Activated T-helper 2 cell treated with anti-CD3 and anti-CD28 coated beads, Interferon-gamma antibody, Interleukin-2, Interleukin-4, amounts not matched to agents 10 μg/mL and 5 μg/mL and 100 μg/mL, durations not matched to agents 14 hours and 24 hours and 36 hours (primary cell): ENCODE results near the gene MAFF. TPM values are rescaled to one million over a fixed set of nuclear protein-coding genes. Genes with fewer than 3 reads are reported as not detected.
"Not testable (repeated sequence)": the region's sequence is repeated elsewhere in the genome, so short reads cannot be mapped to it uniquely, and the experiment has no call there.

ENCODE experiments used
- DNase-seq: peaks from one replicate; pipeline ENCODE4 v3.0.0; 2021; ENCODE audit warnings: low spot score
- H3K27ac Mint-ChIP-seq: one replicate; pipeline ENCODE4 v1.8.0; 2021; ENCODE audit warnings: mixed read lengths
- H3K27me3 Mint-ChIP-seq: one replicate; pipeline ENCODE4 v1.8.0; 2021; ENCODE audit warnings: low read depth, mixed read lengths
- H3K36me3 Mint-ChIP-seq: one replicate; pipeline ENCODE4 v1.8.0; 2021; ENCODE audit warnings: low read depth, mixed read lengths
- H3K4me1 Mint-ChIP-seq: one replicate; pipeline ENCODE4 v1.8.0; 2021; ENCODE audit warnings: low read depth, mixed read lengths
- H3K4me3 Mint-ChIP-seq: one replicate; pipeline ENCODE4 v1.8.0; 2021; ENCODE audit warnings: low read depth, mild to moderate bottlenecking, moderate library complexity, mixed read lengths
- H3K9me3 Mint-ChIP-seq: one replicate; pipeline ENCODE4 v1.8.0; 2021; ENCODE audit warnings: mixed read lengths
- intact Hi-C: fragments of 100-400 bp; cut with micrococcal nuclease; formaldehyde crosslinking; loops from one replicate; pipeline ENCODE4 v1.15.1; 2023
- total RNA-seq: library from RNA; stranded (reverse); gene quantifications from 2 replicates; pipeline ENCODE4 v1.2.3, GENCODE V29; 2022

The MAFF gene
- total RNA-seq, 1 donor from 2014 or later, result 15.3 TPM

DNA sequence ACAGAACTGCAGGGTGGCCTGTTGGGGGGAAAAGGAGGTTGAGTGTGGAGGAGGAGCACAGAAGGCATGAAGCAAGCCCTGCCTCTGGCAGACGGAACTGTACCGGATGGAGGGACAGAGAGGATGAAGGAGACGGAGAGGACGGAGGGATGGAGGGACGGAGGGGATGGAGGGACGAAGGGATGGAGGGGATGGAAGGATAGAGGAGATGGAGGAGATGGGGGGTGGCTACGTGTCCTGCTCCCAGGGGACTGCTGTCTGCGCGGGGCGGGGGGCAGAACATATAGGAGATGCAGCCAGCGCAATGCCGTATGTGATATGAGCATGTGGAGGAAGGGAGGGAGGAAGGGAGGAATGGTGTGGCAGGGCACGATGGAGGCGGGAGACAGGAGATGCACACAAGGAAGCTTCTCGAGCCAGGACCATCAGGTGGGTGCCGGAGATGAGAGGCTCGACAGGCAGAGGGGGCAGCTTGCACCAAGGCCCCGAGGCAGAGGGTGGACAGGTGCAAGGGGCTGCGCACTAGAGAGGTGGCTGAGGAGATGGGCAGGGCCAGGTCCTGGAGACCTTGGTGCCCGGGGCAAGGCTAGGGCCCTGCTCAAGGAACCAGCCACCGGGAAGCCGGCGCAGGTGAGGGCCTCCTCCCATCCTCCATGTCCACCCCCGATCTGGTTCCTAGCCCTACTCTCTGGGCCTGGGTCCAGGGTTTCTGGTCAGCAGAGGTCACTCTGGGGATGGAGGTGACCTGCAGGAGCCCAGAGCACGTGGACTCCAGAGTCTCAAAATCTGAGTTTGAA lies 25.3 kb downstream of the MAFF start:
- intact Hi-C loops, result no loop called here
- Mint-ChIP-seq H3K27ac (no peak overlapping the region), H3K4me1 (no peaks in the 10 kb centered on the region), H3K4me3 (no peak overlapping the region), H3K9me3 (no peaks in the 10 kb centered on the region), H3K36me3 (peaks cover 11% of the 10 kb centered on the region), H3K27me3 (no peaks in the 10 kb centered on the region)
- no peak for DNase-seq

- no peak overlapping the region for H3K4me3 Mint-ChIP-seq
- H3K27ac Mint-ChIP-seq, result no peak overlapping the region
- H3K36me3 Mint-ChIP-seq, result peaks cover 11% of the 10 kb centered on the region
- H3K4me1 Mint-ChIP-seq, result no peaks in the 10 kb centered on the region
- H3K27me3 Mint-ChIP-seq, result no peaks in the 10 kb centered on the region
- intact Hi-C loops, result no loop called here
- H3K9me3 Mint-ChIP-seq, result no peaks in the 10 kb centered on the region
- DNase-seq, result no peak
These were observed 26.6 kb downstream of the MAFF start for GRCh38 chr22:38228326-38228872.

DNA sequence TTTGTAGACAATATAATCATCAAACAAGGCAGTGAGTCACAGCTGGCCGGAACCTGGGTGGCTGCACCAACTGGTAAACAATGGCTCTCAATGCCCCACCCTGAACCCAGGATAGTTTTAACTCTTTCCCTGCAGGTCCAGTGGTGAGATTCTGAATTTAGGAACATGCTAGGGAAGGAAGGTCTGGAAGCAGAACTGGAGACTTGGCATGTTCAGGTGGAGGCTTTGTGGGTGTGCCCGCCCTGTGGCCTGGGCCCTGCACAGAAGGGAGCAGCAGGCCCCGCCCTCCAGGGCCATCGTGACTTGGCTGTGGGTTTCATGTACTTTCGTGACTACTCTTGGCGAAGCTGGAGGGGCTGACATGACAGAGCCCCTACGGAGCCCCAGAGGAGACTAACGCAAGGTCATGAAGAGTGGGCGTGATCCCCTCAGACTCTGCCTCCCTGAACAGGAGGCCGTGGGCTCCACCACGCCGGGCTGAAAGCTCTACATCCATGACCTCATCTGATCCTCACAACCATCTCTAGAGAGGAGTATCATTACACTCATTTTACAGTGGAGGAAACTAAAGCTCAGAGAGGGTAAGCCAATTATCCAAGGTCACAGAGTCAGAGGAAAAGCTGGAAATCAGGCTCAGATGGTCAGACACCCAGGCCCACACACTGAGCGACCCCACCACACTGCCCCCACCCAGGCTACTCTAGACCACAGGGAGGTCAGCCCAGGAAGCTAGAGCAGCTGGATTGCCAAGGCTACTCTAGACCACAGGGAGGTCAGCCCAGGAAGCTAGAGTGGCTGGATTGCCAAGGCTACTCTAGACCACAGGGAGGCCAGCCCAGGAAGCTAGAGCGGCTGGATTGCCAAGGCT lies 27.3 kb downstream of the MAFF start:
- no peak overlapping the region for H3K4me3 Mint-ChIP-seq
- DNase-seq, result no peak
- no peaks in the 10 kb centered on the region for H3K4me1 Mint-ChIP-seq
- H3K27ac Mint-ChIP-seq, result no peak overlapping the region
- intact Hi-C loops, result no loop called here
- no peaks in the 10 kb centered on the region for H3K27me3 Mint-ChIP-seq
- H3K9me3 Mint-ChIP-seq, result no peaks in the 10 kb centered on the region
- H3K36me3 Mint-ChIP-seq, result peaks cover 11% of the 10 kb centered on the region

GRCh38 chr22:38230108-38230825 lies 28.5 kb downstream of the MAFF start:
- H3K4me1 Mint-ChIP-seq, result no peaks in the 10 kb centered on the region
- no peak overlapping the region for H3K4me3 Mint-ChIP-seq
- no peaks in the 10 kb centered on the region for H3K9me3 Mint-ChIP-seq
- no peak overlapping the region for H3K27ac Mint-ChIP-seq
- H3K36me3 Mint-ChIP-seq, result peaks cover 11% of the 10 kb centered on the region
- no peak for DNase-seq
- intact Hi-C loops, result no loop called here
- no peaks in the 10 kb centered on the region for H3K27me3 Mint-ChIP-seq

GRCh38 chr22:38230916-38231315 lies 29.1 kb downstream of the MAFF start:
- H3K4me3 Mint-ChIP-seq, result no peak overlapping the region
- intact Hi-C loops, result no loop called here
- no peak for DNase-seq
- no peaks in the 10 kb centered on the region for H3K9me3 Mint-ChIP-seq
- no peaks in the 10 kb centered on the region for H3K4me1 Mint-ChIP-seq
- peaks cover 11% of the 10 kb centered on the region for H3K36me3 Mint-ChIP-seq
- no peak overlapping the region for H3K27ac Mint-ChIP-seq
- H3K27me3 Mint-ChIP-seq, result no peaks in the 10 kb centered on the region

GRCh38 chr22:38232196-38232595 lies 30.4 kb downstream of the MAFF start:
- DNase-seq, result no peak
- Mint-ChIP-seq H3K4me3 (no peak overlapping the region), H3K9me3 (no peaks in the 10 kb centered on the region), H3K27ac (no peak overlapping the region), H3K36me3 (peaks cover 13% of the 10 kb centered on the region), H3K27me3 (no peaks in the 10 kb centered on the region), H3K4me1 (no peaks in the 10 kb centered on the region)
- intact Hi-C loops, result no loop called here

DNA sequence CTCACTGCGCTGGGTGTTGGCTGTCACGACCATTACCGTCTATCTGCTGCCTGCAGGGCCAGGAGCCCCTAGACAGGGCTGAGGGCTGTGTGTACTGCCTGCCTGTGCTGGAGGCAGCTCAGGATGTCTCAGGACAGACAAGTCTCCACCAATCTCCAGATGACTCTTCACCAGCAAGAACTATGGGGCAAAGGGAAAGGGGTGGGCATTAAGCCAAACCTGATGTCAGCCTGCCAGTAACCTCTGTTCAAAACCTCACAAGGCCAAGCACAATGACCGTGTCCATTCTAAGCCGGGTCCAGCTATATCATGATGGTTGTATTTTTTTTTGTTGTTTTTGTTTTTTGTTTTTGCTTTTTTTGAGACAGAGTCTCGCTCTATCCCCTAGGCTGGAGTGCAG lies 31.6 kb downstream of the MAFF start:
- no peaks in the 10 kb centered on the region for H3K9me3 Mint-ChIP-seq
- intact Hi-C loops, result no loop called here
- peaks cover 13% of the 10 kb centered on the region for H3K36me3 Mint-ChIP-seq
- H3K27me3 Mint-ChIP-seq, result no peaks in the 10 kb centered on the region
- no peak for DNase-seq
- no peaks in the 10 kb centered on the region for H3K4me1 Mint-ChIP-seq
- no peak overlapping the region for H3K4me3 Mint-ChIP-seq
- H3K27ac Mint-ChIP-seq, result no peak overlapping the region

DNA sequence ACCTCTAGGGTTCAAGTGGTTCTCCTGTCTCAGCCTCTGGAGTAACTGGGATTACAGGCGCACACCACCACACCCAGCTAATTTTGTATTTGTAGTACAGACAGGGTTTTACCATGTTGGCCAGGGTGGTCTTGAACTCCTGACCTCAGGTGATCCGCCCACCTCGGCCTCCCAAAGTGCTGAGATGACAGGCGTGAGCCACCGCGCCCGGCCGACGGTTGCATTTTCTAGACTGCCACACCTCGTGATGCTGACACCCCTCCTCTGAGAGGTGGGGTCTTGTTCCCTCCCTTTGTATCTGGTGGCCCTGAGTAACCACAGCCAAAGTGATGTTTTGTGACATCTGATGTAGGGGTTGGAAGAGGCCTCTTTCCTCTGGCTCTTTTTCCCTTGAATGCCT lies 32.1 kb downstream of the MAFF start:
- H3K4me1 Mint-ChIP-seq, H3K27ac Mint-ChIP-seq, DNase-seq, intact Hi-C loops, H3K27me3 Mint-ChIP-seq, H3K9me3 Mint-ChIP-seq, H3K4me3 Mint-ChIP-seq: not testable (repeated sequence)
- H3K36me3 Mint-ChIP-seq, result peaks cover 10% of the 10 kb centered on the region

GRCh38 chr22:38235240-38235850 lies 33.6 kb downstream of the MAFF start:
- Mint-ChIP-seq H3K27ac (no peak overlapping the region), H3K36me3 (peaks cover 7% of the 10 kb centered on the region), H3K9me3 (no peaks in the 10 kb centered on the region), H3K4me3 (no peak overlapping the region), H3K27me3 (no peaks in the 10 kb centered on the region), H3K4me1 (no peaks in the 10 kb centered on the region)
- intact Hi-C loops, result no loop called here
- no peak for DNase-seq

DNA sequence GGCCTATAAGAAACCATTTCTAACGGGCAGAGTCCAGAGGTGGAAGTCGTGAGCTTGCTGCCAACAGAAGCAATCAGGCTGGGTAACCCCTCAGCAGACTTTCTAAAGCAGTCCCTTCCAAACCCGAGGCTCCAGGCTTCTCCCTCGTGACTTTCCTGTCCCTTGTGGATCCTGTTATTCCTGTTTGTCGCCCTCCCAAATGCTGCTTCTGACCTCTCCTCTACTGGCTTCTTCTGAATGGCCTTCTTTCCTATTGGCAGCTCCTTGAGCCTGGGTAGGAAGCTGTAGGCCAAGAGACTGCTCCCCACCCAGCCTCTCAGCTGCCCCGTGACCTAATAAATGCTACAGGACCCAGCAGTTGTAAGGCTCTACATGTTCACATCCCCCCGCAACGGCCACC lies 35.0 kb downstream of the MAFF start:
- Mint-ChIP-seq H3K36me3 (peaks cover 6% of the 10 kb centered on the region), H3K9me3 (no peaks in the 10 kb centered on the region), H3K27ac (no peak overlapping the region), H3K4me3 (no peak overlapping the region), H3K4me1 (peaks cover 4% of the 10 kb centered on the region), H3K27me3 (no peaks in the 10 kb centered on the region)
- intact Hi-C loops, result no loop called here
- DNase-seq, result no peak

DNA sequence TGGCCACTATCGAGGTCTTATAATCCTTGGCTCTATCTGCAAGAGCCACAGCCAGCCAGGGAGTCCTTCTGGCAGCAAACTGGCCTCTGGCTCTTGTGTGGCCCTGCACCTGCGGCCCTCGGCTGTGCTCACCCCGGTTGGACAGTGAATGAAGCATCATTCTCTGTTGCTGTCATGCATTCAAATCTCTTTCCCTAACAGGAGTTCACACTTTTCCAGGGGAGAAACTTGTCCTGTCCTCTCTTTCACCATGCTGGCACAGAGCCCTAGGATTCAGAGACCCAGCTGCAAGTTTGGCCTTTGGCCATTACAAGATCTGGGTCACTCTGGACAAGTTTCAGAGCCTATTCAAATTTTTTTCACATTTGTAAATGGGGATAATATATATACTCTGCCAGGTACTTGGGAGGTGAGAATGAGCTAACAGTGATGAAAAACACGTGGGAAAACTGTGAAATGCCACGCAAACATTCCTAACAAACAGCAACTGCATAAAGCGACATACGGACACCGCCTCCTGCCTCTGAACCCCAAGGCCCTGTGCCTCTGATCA lies 36.8 kb downstream of the MAFF start:
- Mint-ChIP-seq H3K9me3 (no peaks in the 10 kb centered on the region), H3K4me3 (no peak overlapping the region), H3K4me1 (peaks cover 4% of the 10 kb centered on the region), H3K27ac (no peak overlapping the region), H3K36me3 (peaks cover 8% of the 10 kb centered on the region), H3K27me3 (no peaks in the 10 kb centered on the region)
- no peak for DNase-seq
- intact Hi-C loops, result no loop called here

DNA sequence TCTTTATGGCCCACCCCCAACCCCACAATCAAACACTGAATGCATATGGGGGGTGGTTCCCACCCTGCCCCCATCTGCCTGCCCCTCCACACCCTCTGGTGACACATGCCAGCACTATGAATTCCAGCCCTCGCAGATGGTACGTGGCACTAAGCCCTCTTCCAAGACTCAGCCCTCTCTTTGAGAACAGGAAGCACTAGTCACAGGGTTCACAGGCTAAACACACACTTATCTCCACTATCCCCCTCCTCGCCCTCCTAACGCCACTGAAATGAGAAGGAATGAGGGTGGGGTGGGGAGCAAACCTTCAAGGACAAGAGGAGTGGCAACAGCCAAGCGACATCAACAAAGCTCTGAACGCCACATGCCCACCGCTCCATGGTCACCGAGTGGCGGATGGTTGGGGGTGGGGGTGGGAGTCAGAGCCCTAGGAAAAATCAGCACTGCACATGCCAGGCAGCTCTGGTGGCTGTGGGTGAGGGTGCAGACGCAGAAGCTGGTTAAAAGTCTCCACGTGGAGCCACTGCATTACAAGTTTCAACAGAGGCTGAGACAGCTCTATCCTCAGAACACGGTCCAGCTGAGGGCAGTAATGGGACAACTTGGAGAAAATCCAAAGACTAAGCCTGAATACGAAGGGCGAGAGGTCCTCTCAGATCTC lies 37.4 kb downstream of the MAFF start:
- H3K27ac Mint-ChIP-seq, result no peak overlapping the region
- peaks cover 4% of the 10 kb centered on the region for H3K4me1 Mint-ChIP-seq
- no peak for DNase-seq
- H3K9me3 Mint-ChIP-seq, result no peaks in the 10 kb centered on the region
- H3K4me3 Mint-ChIP-seq, result no peak overlapping the region
- H3K27me3 Mint-ChIP-seq, result no peaks in the 10 kb centered on the region
- H3K36me3 Mint-ChIP-seq, result peaks cover 14% of the 10 kb centered on the region
- intact Hi-C loops, result no loop called here
